HG03103 (cell line): ENCODE measurements around the gene ABLIM2.

Experiments
- ATAC-seq: cut with Tn5 transposase; IDR thresholded peaks from one replicate; pipeline ENCODE4 v1.9.1; 2021; ENCODE audit warnings: low read depth; ENCODE audit not compliant: unreplicated experiment

The ABLIM2 gene

GRCh38 chr4:8158710-8159536 is at the start of gene ABLIM2:
TSS of gene ABLIM2 (minus strand) at chr4:8158813. CDS start at chr4:8158689, 124 bp downstream.
- peak; percentile 98 for ATAC-seq

DNA sequence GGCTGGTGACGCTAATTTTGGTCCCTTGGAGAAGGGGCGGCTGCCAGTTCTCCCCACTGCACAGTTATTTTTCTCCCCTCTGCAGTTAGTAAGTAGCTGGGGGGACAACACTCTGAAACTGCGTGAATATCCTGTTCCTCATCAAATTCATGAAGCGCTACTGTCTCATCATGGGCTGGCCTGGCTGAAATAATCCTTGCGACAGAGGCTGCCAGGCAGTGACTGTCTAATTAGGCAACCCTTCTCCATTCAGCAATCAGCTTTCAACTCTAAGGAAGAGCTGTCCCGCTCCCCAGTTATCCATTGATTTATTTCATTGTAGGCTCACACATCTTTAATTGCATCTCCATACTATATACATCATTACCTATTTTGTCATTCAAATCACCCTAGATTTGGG is 48.7 kb upstream of the ABLIM2 start:
- ATAC-seq: no peak

GRCh38 chr4:8205749-8206611 is 47.4 kb upstream of the ABLIM2 start:
- ATAC-seq: no peak

DNA sequence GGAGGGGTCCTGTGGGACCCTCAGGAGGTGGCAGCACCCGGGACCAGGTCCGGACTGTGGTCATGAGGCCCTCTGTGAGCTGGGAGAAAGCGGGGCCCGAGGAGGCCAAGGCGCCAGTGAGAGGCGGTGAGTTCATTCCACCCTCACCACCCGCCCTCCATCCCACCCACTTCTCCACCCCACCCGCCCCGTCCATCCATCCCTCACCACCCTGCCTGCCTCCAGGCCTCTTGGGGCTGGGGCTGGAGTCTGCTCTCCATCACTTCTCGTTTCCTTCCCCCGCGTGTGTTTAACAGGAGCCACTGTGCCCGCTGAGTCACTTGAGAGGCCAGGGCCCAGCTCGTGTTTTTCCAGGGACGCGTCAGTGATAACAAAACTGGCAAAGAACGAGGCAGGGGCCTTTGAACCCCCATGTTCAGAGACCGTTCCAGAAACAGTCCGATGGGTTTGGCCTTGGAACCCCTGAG is 46.7 kb upstream of the ABLIM2 start:
- ATAC-seq: no peak

GRCh38 chr4:8204576-8205227 is 46.1 kb upstream of the ABLIM2 start:
- no peak for ATAC-seq

DNA sequence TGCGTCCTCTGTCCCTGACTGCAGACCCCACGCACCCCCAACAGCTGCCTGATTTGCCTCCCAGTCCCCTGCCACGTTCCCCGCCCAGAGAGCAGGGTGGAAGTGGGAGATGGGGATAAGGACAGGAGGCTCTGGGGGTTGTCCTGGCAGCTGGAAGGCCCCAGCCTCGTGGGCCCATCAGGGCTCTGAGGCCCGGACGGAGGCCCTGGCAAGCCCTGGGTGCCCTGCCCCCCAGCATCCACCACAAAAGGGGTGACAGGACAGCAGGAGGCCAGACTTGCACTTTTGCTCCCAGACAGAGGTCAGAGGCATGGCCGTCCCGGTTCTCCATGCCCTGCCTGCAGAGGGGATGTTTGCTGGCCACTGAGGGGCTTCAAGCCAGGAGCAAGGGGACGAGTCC is 45.2 kb upstream of the ABLIM2 start:
- ATAC-seq: no peak

- no peak for ATAC-seq
These were observed 44.4 kb upstream of the ABLIM2 start for GRCh38 chr4:8203052-8203401.

- ATAC-seq: no peak
These were observed 43.8 kb upstream of the ABLIM2 start for GRCh38 chr4:8202108-8203051.

DNA sequence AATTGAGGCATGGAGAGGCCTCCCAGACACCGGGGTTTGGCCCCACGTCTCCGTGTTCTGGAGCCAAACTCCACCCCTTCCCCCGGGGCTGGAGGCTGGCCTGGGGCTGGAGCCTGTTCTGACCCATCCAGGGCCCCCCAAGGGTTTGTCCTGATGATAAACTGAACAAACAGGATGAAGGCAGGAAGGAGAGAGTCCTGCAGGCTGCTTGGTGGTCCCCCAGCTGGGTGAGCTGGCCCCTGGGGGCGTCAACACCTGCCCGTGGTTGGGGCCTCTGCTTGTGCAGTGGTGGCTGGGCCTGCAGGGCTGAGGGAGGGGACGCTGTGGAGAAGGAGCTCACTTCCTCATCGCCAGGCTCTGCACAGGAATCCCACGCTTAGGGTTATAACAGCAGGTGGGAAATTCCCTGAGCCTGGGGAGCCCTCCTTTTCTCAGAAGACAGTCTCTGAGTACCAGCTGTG is 42.7 kb upstream of the ABLIM2 start:
- peak; percentile 27 for ATAC-seq

DNA sequence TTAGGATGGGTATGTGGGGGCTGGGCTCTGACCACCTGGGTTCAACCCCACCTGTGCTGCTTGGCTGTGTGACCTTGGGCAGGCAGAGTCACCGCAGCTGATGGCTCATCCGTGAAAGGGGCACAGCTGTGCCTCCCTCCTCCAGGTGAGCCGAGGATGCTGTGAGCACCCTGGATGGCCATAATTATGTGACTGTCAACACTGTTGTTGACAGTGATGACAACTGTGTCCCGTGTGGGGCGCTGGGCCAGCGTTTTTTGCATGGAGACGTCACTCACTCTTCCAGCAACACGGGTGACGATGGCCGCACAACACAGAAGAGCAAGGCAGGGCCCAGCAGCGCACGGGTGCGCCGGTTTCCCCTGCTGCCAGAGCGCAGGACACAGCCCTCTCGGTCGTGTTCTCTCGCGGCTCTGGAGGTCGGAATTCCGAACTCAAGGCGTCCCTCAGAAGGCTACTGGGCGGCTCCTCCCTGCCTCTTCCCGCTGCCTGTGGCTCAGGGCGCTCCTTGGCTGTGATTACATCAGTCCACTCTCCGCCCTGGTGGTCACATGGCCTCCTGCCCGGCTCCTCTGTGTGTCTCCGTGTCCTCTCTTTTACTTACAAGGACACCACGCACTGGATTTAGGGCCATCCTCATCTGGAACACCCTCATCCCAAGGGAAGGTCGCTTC is 41.8 kb upstream of the ABLIM2 start:
- ATAC-seq: no peak

DNA sequence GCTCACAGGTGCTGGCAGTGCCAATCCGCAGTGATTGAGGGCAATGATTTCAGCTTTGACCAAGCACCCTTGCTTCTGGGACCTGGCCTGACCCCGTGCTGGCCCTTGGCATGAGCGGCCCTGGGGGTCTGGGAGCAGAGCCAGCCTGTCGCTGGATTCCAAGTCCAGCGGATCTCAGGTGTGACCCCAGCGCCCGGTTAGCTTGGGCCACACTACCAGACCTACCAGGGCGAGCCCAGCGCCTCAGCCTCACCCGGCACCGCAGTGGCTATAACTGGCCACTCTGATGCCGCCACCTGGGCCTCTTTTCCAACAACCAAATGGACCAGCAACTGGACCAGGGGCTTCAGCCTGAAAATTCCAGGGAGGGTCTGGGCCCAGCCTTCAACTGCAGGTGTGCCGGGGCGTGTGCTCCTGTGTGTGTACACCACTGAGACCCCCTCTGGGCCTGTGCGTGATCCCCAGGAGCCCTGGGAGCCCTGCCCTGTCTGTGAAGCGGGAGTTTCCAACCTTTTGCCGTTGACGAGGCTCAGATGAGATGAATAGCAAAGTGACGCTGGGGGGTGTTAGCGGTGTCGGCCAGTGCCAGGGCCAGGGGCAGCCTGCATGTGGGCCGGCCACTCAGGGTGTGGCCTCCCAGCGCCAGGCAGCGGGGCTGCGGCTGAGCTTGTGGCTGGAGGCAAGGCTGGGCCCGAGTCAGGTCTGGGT is 41.1 kb upstream of the ABLIM2 start:
- ATAC-seq: no peak

DNA sequence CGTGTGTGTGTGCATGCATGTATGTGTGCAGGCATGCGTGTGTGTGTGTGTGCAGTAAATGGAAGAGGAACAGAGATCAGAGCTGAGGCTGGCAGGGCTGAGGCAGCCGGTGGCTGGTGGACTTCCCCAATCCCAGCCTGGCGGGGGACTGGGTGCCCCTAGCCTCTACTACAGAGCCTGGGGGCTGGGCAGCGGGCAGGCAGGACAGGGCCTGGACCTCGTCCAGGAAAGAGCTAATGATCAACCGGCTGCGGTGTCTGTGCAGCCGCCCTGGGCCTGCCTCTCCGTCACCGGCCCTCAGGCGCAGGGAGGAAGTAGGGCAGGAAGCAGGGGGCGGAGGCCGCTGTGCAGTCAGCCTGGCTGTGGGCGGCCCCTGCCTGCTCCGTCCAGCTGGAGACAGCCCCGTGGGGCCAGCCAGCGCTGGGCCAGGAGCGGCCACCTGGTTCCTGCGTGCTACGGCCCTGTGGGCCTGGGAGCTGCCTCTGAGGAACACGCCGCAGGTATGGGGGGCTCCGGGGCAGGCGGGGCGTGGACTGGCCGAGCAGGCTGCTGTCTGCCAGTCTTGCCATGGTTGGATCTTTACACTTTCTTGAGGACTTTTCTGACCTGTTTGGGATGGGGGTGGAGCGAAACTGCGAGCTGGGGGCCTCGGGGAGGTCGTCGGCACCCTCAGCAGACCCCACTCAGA is 40.4 kb upstream of the ABLIM2 start, which contains the start of gene SH3TC1:
Gene SH3TC1 (plus strand): TSS at position 385 of the 688 bp plus-strand sequence. CDS start 5,905 bp downstream, outside the sequence.
- ATAC-seq: peak; percentile 71

DNA sequence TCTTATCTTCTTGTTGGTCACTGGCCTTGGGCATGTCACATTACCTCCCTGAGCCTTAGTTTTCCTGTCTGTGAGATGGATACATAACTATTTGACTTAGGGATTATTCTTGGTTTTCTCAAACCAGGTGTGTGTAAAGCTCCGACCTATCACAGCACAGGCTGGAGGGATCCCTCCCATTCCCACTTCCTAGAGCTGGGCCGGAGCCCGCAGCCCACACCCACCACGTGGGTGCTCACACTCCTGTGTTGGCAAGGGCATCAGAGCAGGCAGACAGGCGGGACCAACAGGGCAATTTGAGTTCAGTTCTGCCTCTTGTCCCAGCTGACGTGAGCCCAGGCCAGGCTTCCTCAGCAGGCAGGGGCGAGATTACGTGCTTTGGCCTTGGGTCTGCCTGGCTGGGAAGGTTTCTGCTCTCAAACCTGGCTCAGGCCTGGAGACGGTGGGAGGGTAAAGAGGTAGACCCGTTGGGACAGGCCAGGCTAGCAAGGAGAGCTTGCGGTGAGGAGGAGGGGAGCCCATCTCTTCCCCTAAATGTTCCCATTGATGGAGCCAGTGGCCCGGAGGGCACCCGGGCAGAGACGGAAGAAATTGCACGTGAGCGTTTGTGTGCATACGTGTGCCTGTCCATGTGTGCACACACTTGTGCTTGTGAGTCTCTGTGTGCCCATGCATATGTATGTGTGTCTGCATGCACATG is 39.7 kb upstream of the ABLIM2 start:
- ATAC-seq: peak; percentile 1

DNA sequence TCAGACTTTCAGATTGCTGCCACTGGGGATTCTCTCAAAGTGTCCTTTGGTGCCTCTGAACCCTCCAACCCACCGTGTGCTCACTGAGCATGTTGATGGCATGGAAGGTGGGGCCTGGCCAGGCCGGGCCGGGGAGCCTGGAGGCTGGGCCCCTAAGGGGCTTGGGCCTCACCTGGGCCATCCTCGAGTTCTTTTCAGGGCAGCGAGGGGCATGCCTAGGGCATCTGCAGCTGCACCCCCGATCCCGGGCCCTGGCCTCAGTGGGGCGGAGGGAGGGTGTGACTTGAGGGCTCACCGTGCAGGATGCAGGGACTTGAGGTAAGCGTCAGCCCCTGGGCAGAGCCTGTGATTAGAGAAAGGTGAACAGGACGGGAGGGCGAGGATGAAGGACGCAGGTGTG is 38.9 kb upstream of the ABLIM2 start:
- ATAC-seq: no peak

DNA sequence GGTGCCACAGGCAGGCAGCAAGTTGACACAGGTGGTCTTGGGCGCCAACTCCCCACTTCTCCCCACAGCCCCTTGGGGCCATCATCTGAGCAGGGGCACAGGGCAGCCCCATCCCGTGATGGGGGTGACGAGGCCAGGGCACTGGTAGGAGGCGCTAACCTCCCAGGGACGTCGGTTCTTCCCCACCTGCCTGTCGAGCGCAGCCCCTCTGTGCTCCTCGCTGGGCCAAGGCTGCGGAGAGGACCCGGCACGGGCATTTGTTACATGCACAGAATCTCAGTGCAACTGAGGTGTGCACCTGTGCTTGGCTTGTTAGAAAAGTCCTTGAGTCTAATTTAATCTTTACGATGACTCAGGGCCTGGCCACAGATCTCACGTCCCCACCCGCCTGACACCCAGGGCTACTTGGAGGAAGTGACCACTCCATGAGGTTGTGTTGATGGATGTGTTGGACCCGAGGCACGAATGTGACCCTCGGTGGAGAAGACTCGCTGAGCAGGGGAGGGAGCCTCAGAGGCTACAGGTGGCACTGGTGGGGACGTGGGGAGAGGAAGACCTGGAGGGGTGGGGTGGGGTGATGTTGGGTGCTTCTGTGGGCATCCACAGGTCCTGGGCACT is 37.3 kb upstream of the ABLIM2 start:
- ATAC-seq: no peak

DNA sequence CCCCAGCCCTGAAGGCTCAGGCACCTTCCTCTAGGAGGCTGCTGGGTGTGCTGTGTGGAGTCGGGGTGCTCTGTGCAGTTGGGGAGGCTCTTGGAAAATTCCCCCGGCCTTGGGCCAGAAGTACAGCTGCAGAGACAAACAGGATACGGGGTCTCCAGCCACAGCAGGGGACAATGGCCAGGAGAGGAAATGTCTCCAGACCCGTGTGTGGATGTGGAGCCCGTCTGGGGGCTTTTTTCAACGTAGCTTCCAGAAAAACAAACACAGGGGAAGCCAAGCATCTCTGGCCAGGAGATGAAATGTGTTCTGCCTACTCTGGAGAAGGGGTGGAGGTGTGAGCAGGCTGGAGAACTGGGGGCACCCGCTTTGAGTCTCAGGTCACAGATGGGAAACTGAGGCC is 36.8 kb upstream of the ABLIM2 start:
- ATAC-seq: no peak
